Fibroblast of mammary gland (primary cell): ENCODE measurements around the gene KRT33B.

ENCODE experiments used
- DNase-seq: peaks from one replicate; pipeline ENCODE4 v3.0.0-alpha.2; 2010; ENCODE audit warnings: low read depth
- H3K4me3 ChIP-seq: 2 replicates; pipeline ENCODE4 v1.5.1; 2011; ENCODE audit warnings: low read depth, mild to moderate bottlenecking, low read length, moderate library complexity; ENCODE audit not compliant: control insufficient read depth
- TF ChIP-seq, protein P1 (sequence below): conservative IDR thresholded peaks from 2 replicates; pipeline ENCODE4 v1.5.1; 2011; ENCODE audit warnings: low read depth, low read length, inconsistent platforms; ENCODE audit not compliant: control insufficient read depth, insufficient read depth

Gene KRT33B

DNA sequence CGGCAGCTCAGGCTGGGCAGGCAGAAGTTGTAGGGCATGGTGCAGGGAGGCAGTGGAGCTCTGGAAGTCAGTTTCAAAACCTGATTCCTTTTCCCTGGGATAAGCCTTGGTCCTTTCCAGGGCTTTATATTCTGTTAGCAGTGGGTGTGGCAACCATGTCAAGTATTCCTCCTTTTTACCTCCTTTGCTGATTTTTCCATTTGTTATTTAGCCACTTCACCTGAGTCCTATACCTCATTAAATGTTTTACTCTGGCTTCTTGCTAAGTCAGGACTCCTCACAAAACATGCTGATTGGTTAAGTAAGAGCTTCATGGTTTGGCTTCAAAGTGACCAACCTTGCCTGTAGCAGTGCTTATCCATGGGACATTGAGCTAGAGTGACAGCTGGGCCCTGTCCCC, at the start of gene KRT33B:
TSS of gene KRT33B (minus strand) at position 101 of the 400 bp plus-strand sequence. CDS start at position 38, 63 bp downstream.
- TF ChIP-seq, protein P1, sequence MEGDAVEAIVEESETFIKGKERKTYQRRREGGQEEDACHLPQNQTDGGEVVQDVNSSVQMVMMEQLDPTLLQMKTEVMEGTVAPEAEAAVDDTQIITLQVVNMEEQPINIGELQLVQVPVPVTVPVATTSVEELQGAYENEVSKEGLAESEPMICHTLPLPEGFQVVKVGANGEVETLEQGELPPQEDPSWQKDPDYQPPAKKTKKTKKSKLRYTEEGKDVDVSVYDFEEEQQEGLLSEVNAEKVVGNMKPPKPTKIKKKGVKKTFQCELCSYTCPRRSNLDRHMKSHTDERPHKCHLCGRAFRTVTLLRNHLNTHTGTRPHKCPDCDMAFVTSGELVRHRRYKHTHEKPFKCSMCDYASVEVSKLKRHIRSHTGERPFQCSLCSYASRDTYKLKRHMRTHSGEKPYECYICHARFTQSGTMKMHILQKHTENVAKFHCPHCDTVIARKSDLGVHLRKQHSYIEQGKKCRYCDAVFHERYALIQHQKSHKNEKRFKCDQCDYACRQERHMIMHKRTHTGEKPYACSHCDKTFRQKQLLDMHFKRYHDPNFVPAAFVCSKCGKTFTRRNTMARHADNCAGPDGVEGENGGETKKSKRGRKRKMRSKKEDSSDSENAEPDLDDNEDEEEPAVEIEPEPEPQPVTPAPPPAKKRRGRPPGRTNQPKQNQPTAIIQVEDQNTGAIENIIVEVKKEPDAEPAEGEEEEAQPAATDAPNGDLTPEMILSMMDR: no peak
- DNase-seq: no peak
- no peak within 1 kb of the TSS for H3K4me3 ChIP-seq

DNA sequence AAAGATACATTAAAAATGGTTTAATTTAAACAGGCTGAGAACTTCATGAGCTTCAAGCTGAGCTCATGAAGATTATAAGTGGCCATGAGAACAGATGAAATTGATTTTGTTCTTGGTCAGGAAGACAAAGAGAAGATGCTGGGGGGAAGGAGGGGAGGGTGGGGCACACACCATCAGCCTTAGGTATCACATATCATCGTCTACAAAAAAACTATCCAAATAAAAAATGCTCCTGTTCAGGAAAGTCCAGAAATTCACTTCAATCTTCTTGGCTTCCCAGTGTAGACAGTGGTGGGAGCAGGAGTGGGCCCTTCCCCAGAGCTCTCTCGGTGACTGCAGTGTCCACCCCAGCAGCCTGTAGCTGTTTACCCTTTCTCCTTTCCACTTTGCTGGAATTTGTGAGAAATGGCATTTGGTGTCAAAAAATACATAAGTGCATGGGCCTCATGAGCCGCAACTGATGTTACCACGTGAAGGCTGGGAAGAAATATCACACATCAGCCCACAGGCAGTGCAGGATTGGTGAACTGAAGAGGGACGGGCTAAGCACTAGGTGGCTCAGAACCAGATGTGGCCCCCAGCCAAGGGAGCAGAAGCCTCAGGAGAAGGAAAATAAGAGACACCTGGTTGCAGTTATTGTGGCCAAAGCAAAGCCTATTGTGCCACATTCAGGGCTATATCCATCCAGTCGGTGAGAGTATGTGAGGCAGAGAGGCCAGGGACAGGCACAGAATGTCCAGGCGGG, 48.7 kb upstream of the KRT33B start:
- no peak overlapping the region for H3K4me3 ChIP-seq
- TF ChIP-seq, protein P1: no peak
- DNase-seq: no peak

DNA sequence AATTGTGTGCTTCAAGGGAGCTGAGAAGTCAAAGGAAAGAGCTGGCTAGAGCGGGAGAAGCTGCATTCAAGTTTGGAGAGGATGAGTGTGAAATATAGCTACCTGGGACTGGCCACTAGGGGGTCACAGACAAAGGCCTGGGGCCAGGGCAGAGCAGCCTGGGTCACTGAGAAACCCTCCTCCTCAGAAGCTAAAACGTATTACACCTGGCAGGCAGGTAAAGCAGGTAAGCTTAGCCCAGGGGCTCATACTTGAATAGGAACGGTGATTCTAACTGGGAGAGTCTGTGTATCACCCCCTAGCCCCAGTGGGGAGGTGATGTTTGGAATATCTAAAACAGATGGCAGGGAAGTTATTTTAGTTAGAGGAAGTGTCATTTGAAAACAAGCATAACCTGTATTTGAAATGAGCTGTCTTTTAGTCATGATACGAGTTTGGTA, 48.0 kb upstream of the KRT33B start:
- no peak for DNase-seq
- no peak overlapping the region for H3K4me3 ChIP-seq
- TF ChIP-seq, protein P1: peak; percentile 33

DNA sequence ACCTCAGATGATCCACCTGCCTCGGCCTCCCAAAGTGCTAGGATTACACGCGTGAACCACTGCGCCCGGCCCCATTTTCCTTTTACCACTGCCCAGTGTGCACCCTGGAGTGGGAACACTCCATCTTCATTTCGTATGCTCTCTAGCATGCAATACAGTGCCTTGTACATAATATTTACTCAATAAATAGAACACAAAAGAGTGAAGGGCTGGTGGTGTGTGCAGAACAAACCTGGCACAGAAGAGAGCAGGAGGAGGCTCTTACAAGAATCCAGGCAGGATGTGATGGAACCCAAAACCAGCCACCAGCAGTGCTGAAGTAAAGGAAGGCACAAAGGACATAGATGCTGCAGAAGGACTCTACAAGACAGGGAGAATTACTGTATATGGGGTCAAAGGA, 47.5 kb upstream of the KRT33B start:
- TF ChIP-seq, protein P1: no peak
- H3K4me3 ChIP-seq: no peak overlapping the region
- DNase-seq: no peak

DNA sequence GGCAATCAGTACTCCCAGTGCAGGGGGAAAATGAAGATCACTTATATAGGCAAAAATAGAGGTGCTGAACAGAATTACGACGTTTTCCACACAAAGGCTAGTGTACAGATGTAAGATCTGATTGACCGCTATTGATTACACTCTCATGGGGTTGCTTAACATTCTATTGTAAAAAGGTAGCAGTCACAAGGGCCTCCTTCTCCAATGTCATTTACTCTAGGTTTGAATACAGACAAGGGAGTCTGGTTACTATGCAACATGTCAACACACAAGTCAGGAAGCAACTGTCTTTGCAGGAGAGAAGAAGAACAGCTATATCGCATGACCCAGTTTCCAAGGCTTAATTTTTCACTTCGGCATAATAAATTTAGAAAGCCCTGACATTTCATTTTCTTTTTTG, 46.9 kb upstream of the KRT33B start:
- H3K4me3 ChIP-seq: no peak overlapping the region
- TF ChIP-seq, protein P1: no peak
- DNase-seq: no peak

DNA sequence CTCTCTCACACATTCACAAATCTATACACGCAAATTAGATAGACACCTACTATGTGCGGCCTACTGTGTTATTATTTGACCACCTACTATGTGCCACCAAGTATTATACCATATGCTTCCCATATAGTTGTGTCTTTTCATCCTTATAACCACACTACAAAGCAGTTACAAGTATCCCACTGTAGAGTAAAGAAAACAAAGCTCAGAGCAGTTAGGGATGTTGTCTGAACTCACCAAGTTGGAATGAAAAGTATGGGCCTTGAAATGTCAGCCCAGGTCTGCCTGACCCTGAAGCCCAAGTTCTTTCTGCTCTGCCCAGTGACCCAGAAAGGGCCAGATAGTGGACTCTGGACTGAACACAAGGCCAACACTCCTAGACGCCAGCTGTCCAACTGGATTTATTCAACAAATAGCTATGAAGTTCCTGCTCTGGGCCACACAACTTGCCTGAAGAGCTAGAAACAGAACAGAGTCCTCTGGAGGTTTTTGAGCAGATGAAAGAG, 46.3 kb upstream of the KRT33B start:
- no peak for DNase-seq
- TF ChIP-seq, protein P1: no peak
- no peak overlapping the region for H3K4me3 ChIP-seq
